ENCODE measurements around the gene NOP14.
"Not testable (repeated sequence)": the region's sequence is repeated elsewhere in the genome, so short reads cannot be mapped to it uniquely, and the experiment has no call there.

The NOP14 gene

DNA sequence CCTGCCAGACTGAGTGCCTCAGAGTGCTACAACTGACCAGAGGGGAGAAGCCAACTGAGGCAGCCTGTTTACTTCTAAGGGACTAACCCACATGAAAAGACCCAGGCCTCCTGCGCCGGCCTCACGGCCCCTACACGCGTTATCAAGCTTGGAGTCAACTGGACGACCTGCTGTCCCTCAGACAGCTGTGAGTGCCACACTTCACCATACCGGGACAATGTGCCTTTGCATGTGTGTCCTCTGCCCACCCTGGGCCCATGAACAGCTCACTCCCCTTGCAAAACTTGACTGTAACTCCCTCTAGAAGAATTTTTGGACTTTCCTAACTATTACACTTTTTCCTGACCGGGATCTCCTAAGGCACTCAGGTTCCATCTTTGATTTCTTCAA lies 1.8 kb downstream of the NOP14 start:
- Histone ChIP-seq H3K27me3 (ENCODE audit: insufficient read depth, low read depth, severe bottlenecking) (no peaks in the 10 kb centered on the region), H3K9me3 (ENCODE audit: severe bottlenecking) (no peaks in the 10 kb centered on the region), H3K4me3 (ENCODE audit: low read depth, low read length) (peak overlapping the region; percentile 63; the same call in 1 of the 2 replicates), H3K27ac (no peak overlapping the region), H3K36me3 (peaks cover 60% of the 10 kb centered on the region)
- no peak for DNase-seq
- TF ChIP-seq, protein P1, sequence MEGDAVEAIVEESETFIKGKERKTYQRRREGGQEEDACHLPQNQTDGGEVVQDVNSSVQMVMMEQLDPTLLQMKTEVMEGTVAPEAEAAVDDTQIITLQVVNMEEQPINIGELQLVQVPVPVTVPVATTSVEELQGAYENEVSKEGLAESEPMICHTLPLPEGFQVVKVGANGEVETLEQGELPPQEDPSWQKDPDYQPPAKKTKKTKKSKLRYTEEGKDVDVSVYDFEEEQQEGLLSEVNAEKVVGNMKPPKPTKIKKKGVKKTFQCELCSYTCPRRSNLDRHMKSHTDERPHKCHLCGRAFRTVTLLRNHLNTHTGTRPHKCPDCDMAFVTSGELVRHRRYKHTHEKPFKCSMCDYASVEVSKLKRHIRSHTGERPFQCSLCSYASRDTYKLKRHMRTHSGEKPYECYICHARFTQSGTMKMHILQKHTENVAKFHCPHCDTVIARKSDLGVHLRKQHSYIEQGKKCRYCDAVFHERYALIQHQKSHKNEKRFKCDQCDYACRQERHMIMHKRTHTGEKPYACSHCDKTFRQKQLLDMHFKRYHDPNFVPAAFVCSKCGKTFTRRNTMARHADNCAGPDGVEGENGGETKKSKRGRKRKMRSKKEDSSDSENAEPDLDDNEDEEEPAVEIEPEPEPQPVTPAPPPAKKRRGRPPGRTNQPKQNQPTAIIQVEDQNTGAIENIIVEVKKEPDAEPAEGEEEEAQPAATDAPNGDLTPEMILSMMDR (IDR thresholded peaks at IDR 0.05; ENCODE audit: low read depth, low read length) = no peak

GRCh38 chr4:2960450-2960849 lies 2.8 kb downstream of the NOP14 start:
- not testable (repeated sequence) for H3K9me3 ChIP-seq (ENCODE audit: severe bottlenecking); H3K27me3 ChIP-seq (ENCODE audit: insufficient read depth, low read depth, severe bottlenecking); DNase-seq; H3K27ac ChIP-seq; H3K4me3 ChIP-seq (ENCODE audit: low read depth, low read length)
- peaks cover 63% of the 10 kb centered on the region for H3K36me3 ChIP-seq

- Histone ChIP-seq H3K4me3 (ENCODE audit: low read depth, low read length) (no peak overlapping the region), H3K36me3 (peaks cover 74% of the 10 kb centered on the region), H3K9me3 (ENCODE audit: severe bottlenecking) (peaks cover 2% of the 10 kb centered on the region), H3K27me3 (ENCODE audit: insufficient read depth, low read depth, severe bottlenecking) (no peaks in the 10 kb centered on the region), H3K27ac (no peak overlapping the region)
- TF ChIP-seq, protein P1 (IDR thresholded peaks at IDR 0.05; ENCODE audit: low read depth, low read length) = no peak
- no peak for DNase-seq
Measured at GRCh38 chr4:2958446-2958845, 4.8 kb downstream of the NOP14 start.

DNA sequence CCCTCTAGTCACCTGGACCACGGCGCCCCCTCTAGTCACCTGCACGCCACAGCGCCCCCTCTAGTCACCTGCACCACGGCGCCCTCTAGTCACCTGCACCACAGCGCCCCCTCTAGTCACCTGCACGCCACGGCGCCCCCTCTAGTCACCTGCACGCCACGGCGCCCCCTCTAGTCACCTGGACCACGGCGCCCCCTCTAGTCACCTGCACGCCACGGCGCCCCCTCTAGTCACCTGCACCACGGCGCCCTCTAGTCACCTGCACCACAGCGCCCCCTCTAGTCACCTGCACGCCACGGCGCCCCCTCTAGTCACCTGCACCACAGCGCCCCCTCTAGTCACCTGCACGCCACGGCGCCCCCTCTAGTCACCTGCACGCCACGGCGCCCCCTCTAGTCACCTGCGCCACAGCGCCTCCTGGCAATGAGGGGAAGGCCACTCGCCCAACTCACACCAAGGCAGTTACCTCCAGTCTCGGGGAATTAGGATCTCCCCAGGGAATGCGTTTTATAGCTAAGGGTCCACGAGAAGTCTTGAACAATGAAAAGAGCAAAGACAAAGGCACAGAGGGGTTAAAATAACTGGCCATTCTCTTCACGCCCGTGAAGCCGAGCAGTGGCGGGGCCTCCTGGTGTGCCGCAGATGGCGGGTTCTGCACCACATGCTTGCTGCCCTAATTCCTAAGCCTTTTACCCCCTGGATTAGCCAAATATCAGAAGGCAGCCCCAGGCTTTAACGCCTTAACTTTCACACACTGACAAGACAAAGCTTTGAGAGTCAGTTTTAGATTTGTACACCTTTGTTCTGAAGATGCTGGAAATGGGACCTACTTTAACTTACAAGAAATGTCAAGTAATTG lies 7.8 kb downstream of the NOP14 start:
- H3K27me3 ChIP-seq (ENCODE audit: insufficient read depth, low read depth, severe bottlenecking); H3K9me3 ChIP-seq (ENCODE audit: severe bottlenecking); H3K4me3 ChIP-seq (ENCODE audit: low read depth, low read length): not testable (repeated sequence)
- Histone ChIP-seq H3K27ac (peak overlapping the region; percentile 66), H3K36me3 (peaks cover 90% of the 10 kb centered on the region)
- TF ChIP-seq, protein P1 (IDR thresholded peaks at IDR 0.05; ENCODE audit: low read depth, low read length) = peak; percentile 36; the same call in 1 of the 2 replicates
- peak; percentile 47 for DNase-seq

GRCh38 chr4:2954358-2955185 lies 8.6 kb downstream of the NOP14 start:
- no peak overlapping the region for H3K4me3 ChIP-seq (ENCODE audit: low read depth, low read length)
- no peaks in the 10 kb centered on the region for H3K27me3 ChIP-seq (ENCODE audit: insufficient read depth, low read depth, severe bottlenecking)
- H3K9me3 ChIP-seq (ENCODE audit: severe bottlenecking) = peaks cover 2% of the 10 kb centered on the region
- peak; percentile 74 for DNase-seq
- H3K36me3 ChIP-seq = peaks cover 91% of the 10 kb centered on the region
- TF ChIP-seq, protein P1 (IDR thresholded peaks at IDR 0.05; ENCODE audit: low read depth, low read length) = peak; percentile 71
- H3K27ac ChIP-seq = peak overlapping the region; percentile 38; the same call in 1 of the 2 replicates

- TF ChIP-seq, protein P1 (IDR thresholded peaks at IDR 0.05; ENCODE audit: low read depth, low read length) = no peak
- Histone ChIP-seq H3K27ac (no peak overlapping the region), H3K9me3 (ENCODE audit: severe bottlenecking) (peaks cover 2% of the 10 kb centered on the region), H3K36me3 (peaks cover 94% of the 10 kb centered on the region), H3K4me3 (ENCODE audit: low read depth, low read length) (no peak overlapping the region), H3K27me3 (ENCODE audit: insufficient read depth, low read depth, severe bottlenecking) (no peaks in the 10 kb centered on the region)
- no peak for DNase-seq
Measured at GRCh38 chr4:2953496-2953895, 9.7 kb downstream of the NOP14 start.

Measured in WERI-Rb-1 (cell line).